GM20000 (cell line): ENCODE results near the gene APOA5.

Source experiments
- DNase-seq: peaks from one replicate; pipeline ENCODE4 v3.0.0; 2012; ENCODE audit warnings: low spot score
- TF ChIP-seq, protein P1 (sequence below): IDR thresholded peaks from 2 replicates; pipeline ENCODE4 v1.5.1; 2012; ENCODE audit warnings: mild to moderate bottlenecking, control low read depth; ENCODE audit errors: extremely low read depth, missing control alignments

The APOA5 gene

DNA sequence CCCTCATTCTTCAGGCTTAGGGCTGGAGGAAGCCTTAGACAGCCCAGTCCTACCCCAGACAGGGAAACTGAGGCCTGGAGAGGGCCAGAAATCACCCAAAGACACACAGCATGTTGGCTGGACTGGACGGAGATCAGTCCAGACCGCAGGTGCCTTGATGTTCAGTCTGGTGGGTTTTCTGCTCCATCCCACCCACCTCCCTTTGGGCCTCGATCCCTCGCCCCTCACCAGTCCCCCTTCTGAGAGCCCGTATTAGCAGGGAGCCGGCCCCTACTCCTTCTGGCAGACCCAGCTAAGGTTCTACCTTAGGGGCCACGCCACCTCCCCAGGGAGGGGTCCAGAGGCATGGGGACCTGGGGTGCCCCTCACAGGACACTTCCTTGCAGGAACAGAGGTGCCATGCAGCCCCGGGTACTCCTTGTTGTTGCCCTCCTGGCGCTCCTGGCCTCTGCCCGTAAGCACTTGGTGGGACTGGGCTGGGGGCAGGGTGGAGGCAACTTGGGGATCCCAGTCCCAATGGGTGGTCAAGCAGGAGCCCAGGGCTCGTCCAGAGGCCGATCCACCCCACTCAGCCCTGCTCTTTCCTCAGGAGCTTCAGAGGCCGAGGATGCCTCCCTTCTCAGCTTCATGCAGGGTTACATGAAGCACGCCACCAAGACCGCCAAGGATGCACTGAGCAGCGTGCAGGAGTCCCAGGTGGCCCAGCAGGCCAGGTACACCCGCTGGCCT lies 38.7 kb upstream of the APOA5 start:
- no peak for DNase-seq
- TF ChIP-seq, protein P1, sequence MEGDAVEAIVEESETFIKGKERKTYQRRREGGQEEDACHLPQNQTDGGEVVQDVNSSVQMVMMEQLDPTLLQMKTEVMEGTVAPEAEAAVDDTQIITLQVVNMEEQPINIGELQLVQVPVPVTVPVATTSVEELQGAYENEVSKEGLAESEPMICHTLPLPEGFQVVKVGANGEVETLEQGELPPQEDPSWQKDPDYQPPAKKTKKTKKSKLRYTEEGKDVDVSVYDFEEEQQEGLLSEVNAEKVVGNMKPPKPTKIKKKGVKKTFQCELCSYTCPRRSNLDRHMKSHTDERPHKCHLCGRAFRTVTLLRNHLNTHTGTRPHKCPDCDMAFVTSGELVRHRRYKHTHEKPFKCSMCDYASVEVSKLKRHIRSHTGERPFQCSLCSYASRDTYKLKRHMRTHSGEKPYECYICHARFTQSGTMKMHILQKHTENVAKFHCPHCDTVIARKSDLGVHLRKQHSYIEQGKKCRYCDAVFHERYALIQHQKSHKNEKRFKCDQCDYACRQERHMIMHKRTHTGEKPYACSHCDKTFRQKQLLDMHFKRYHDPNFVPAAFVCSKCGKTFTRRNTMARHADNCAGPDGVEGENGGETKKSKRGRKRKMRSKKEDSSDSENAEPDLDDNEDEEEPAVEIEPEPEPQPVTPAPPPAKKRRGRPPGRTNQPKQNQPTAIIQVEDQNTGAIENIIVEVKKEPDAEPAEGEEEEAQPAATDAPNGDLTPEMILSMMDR = no peak

DNA sequence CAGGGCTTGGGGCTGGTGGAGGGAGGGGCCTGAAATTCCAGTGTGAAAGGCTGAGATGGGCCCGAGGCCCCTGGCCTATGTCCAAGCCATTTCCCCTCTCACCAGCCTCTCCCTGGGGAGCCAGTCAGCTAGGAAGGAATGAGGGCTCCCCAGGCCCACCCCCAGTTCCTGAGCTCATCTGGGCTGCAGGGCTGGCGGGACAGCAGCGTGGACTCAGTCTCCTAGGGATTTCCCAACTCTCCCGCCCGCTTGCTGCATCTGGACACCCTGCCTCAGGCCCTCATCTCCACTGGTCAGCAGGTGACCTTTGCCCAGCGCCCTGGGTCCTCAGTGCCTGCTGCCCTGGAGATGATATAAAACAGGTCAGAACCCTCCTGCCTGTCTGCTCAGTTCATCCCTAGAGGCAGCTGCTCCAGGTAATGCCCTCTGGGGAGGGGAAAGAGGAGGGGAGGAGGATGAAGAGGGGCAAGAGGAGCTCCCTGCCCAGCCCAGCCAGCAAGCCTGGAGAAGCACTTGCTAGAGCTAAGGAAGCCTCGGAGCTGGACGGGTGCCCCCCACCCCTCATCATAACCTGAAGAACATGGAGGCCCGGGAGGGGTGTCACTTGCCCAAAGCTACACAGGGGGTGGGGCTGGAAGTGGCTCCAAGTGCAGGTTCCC lies 38.0 kb upstream of the APOA5 start, which contains the start of gene APOC3:
APOC3 (plus strand) TSS at position 383 of the 659 bp plus-strand sequence. CDS start 676 bp downstream, outside the sequence.
- DNase-seq = no peak

DNA sequence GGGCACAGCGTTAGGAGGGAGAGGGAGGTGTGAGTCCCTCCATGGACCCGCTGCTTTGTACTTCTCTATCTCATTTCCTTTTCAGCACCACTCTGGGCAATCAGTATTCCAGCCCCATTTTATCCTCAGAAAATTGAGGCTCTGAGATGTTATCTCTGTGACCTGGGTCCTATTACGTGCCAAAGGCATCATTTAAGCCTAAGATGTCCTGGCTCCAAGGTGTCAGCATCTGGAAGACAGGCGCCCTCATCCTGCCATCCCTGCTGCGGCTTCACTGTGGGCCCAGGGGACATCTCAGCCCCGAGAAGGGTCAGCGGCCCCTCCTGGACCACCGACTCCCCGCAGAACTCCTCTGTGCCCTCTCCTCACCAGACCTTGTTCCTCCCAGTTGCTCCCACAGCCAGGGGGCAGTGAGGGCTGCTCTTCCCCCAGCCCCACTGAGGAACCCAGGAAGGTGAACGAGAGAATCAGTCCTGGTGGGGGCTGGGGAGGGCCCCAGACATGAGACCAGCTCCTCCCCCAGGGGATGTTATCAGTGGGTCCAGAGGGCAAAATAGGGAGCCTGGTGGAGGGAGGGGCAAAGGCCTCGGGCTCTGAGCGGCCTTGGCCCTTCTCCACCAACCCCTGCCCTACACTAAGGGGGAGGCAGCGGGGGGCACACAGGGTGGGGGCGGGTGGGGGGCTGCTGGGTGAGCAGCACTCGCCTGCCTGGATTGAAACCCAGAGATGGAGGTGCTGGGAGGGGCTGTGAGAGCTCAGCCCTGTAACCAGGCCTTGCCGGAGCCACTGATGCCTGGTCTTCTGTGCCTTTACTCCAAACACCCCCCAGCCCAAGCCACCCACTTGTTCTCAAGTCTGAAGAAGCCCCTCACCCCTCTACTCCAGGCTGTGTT lies 37.2 kb upstream of the APOA5 start:
- TF ChIP-seq, protein P1 = no peak
- DNase-seq = no peak

More for the DNA sequence above, 38.0 kb upstream of the APOA5 start, which contains the start of gene APOC3:
- TF ChIP-seq, protein P1 = no peak

DNA sequence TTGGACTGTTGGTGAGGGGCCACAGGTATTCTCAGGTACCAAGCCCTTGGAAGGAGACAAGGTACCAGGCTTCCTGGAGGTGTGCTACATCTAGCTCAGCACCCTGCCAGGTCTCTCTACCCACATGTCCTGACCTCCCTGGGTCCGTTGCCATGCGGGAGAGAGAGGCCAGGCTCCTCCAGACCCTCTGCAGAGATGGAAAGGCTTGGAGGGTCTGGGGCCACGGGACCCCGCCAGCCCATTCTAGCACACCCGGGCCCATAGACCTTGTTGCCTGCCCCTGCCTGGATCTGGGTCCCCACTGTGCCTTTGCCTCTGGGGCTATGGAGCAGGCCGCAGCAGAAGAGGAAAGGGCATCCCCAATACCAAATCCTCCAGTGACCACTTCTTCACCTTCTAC lies 35.8 kb upstream of the APOA5 start:
- no peak for DNase-seq
- TF ChIP-seq, protein P1 = no peak

DNA sequence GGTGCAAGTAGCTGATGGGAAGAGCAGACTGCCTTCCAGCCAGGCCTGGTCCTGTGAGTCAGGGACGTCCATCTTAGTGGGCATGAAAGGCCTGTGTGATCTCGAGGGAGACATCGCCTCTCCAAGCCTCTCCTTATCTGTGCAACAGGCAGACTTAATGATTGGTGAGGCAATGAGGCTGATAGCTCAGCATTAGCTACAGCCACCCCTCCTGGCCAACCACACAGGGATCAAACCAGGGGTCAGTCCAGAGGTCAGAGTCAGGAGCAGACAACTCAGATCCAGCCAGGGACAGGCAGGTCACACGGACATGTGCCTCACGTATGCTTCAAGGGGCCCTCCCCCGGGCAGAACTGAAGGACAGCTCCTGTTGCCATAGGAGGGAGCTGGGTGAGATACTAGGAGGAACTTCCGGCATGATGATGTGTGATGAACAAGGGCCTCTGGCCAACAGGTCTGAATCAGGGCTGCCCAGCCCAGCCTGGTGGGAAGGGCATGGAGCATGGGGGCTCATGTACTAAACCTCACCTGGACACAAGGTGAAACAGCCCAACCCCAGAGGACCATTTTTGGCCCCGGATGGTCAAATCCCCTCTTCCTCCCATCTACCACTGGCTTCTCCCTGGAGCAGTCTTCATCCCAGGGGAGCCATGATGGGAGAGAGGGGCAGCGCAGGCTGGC lies 35.2 kb upstream of the APOA5 start:
- TF ChIP-seq, protein P1 = no peak
- DNase-seq = no peak

DNA sequence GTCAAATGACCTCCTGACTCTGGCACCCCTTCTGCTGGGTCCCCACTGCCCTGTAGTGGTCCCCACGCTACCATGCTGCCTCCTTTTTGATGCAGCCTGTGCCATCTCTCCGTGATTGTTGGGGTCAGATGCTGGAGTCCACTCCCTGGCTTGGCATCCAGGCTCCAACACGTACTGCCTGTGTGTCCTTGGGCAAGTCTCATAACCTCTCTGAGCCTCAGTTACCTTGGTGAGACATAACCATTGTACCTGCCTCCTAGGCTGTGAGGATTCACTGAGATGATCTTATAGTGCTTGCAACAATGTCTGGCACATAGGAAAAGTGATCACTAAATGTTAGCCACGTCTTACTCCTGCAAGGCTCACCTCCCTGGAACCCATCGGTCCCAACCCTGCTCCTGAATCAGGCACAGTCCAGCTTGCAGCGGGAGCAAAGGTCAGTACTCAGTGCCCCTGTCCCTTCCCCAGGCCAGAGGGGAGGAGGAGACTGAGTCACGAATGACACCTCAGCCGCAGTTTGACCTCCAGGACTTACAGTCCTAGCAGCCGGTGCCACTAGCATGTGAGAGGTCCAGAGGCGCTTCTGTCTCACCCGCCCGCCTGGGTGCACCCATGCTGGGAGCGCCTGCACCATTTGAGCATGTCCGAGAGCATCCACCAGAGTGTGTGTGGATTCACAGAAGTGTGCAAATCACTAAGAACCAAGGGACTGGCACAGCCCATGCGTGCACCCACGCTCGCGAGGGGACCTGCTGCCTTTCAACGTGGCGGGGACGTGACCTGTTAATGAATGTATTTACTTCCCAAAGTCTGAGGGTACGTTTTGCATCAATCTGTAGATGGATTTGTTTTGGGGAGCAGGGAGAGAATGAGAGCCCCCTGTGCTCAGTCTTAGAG lies 34.4 kb upstream of the APOA5 start:
- TF ChIP-seq, protein P1 = no peak
- no peak for DNase-seq
